H9 (cell line): ENCODE results near the gene SLC9B1. TPM values are rescaled to one million over a fixed set of nuclear protein-coding genes. Genes with fewer than 3 reads are reported as not detected.

Source experiments
- DNase-seq: peaks from one replicate; pipeline ENCODE4 v3.0.0-alpha.2; 2017
- H2AFZ ChIP-seq: one replicate; pipeline ENCODE4 v1.6.1; 2013; ENCODE audit warnings: mild to moderate bottlenecking, low read length, control low read depth, moderate library complexity
- H2AK5ac ChIP-seq: 2 replicates; pipeline ENCODE4 v1.6.1; 2013; ENCODE audit warnings: low read length, control low read depth, mixed read lengths; ENCODE audit not compliant: insufficient read length
- H2BK120ac ChIP-seq: one replicate; pipeline ENCODE4 v1.6.1; 2013; ENCODE audit warnings: low read depth, mild to moderate bottlenecking, low read length, control low read depth, inconsistent platforms; ENCODE audit not compliant: poor library complexity, severe bottlenecking
- H2BK12ac ChIP-seq: 2 replicates; pipeline ENCODE4 v1.6.1; 2013; ENCODE audit warnings: low read length, control low read depth, mixed read lengths, low read depth; ENCODE audit not compliant: insufficient read length
- H2BK15ac ChIP-seq: 2 replicates; pipeline ENCODE4 v1.6.1; 2013; ENCODE audit warnings: low read depth, low read length, control low read depth
- H2BK20ac ChIP-seq: one replicate; pipeline ENCODE4 v1.6.1; 2013; ENCODE audit warnings: low read depth, mild to moderate bottlenecking, low read length, control low read depth, inconsistent platforms; ENCODE audit not compliant: poor library complexity, severe bottlenecking
- H2BK5ac ChIP-seq: 2 replicates; pipeline ENCODE4 v1.6.1; 2013; ENCODE audit warnings: low read length, control low read depth, mixed read lengths; ENCODE audit not compliant: insufficient read length
- H3K14ac ChIP-seq: 2 replicates; pipeline ENCODE4 v1.6.1; 2013; ENCODE audit warnings: low read length, control low read depth; ENCODE audit not compliant: insufficient read depth
- H3K18ac ChIP-seq: 2 replicates; pipeline ENCODE4 v1.6.1; 2013; ENCODE audit warnings: low read depth, mild to moderate bottlenecking, mixed read lengths, low read length, control low read depth; ENCODE audit not compliant: insufficient read length
- H3K23ac ChIP-seq: 2 replicates; pipeline ENCODE4 v1.6.1; 2013; ENCODE audit warnings: low read length, control low read depth, mixed read lengths, low read depth; ENCODE audit not compliant: insufficient read length
- H3K23me2 ChIP-seq: 2 replicates; pipeline ENCODE4 v1.6.1; 2013; ENCODE audit warnings: low read depth, mild to moderate bottlenecking, mixed read lengths, low read length, control low read depth; ENCODE audit not compliant: insufficient read length, poor library complexity, severe bottlenecking
- H3K27ac ChIP-seq: 2 replicates; pipeline ENCODE4 v1.5.1; 2013; ENCODE audit warnings: low read length, control low read depth, mixed read lengths, low read depth; ENCODE audit not compliant: insufficient read length
- H3K27me3 ChIP-seq: 2 replicates; pipeline ENCODE4 v1.6.1; 2013; ENCODE audit warnings: low read length, control low read depth, inconsistent platforms; ENCODE audit not compliant: insufficient read depth
- H3K4ac ChIP-seq: 2 replicates; pipeline ENCODE4 v1.6.1; 2013; ENCODE audit warnings: low read depth, mild to moderate bottlenecking, control low read depth, inconsistent platforms, low read length, moderate library complexity
- H3K4me1 ChIP-seq: 2 replicates; pipeline ENCODE4 v1.6.1; 2013; ENCODE audit warnings: low read length, control low read depth, inconsistent platforms; ENCODE audit not compliant: insufficient read depth
- H3K4me2 ChIP-seq: 2 replicates; pipeline ENCODE4 v1.6.1; 2013; ENCODE audit warnings: low read length, control low read depth, mixed read lengths; ENCODE audit not compliant: insufficient read length, insufficient read depth
- H3K56ac ChIP-seq: 2 replicates; pipeline ENCODE4 v1.6.1; 2013; ENCODE audit warnings: low read depth, mild to moderate bottlenecking, mixed read lengths, low read length, control low read depth; ENCODE audit not compliant: insufficient read length
- H3K79me1 ChIP-seq: 2 replicates; pipeline ENCODE4 v1.6.1; 2013; ENCODE audit warnings: low read depth, mild to moderate bottlenecking, moderate library complexity, low read length, control low read depth, inconsistent platforms; ENCODE audit not compliant: insufficient read depth, poor library complexity, severe bottlenecking
- H3K79me2 ChIP-seq: 2 replicates; pipeline ENCODE4 v1.6.1; 2013; ENCODE audit warnings: low read length, control low read depth, inconsistent platforms; ENCODE audit not compliant: insufficient read depth
- H3K9ac ChIP-seq: 2 replicates; pipeline ENCODE4 v1.6.1; 2013; ENCODE audit warnings: low read length, control low read depth, mixed read lengths; ENCODE audit not compliant: insufficient read length; ENCODE audit errors: extremely low read depth
- H3K9me3 ChIP-seq: one replicate; pipeline ENCODE4 v1.6.1; 2013; ENCODE audit warnings: low read depth, low read length, inconsistent platforms; ENCODE audit not compliant: control insufficient read depth
- H3T11ph ChIP-seq: one replicate; pipeline ENCODE4 v1.6.1; 2013; ENCODE audit warnings: mild to moderate bottlenecking, low read length, control low read depth, inconsistent platforms
- H4K20me1 ChIP-seq: one replicate; pipeline ENCODE4 v1.6.1; 2013; ENCODE audit not compliant: control insufficient read depth, insufficient read length, insufficient read depth
- H4K5ac ChIP-seq: 2 replicates; pipeline ENCODE4 v1.6.1; 2013; ENCODE audit warnings: low read depth, mild to moderate bottlenecking, mixed read lengths, low read length, control low read depth; ENCODE audit not compliant: insufficient read length
- H4K8ac ChIP-seq: replicated peaks from 2 replicates; pipeline ENCODE4 v1.6.1; 2013; ENCODE audit warnings: low read length, control low read depth, mixed read lengths, low read depth; ENCODE audit not compliant: insufficient read length
- H4K91ac ChIP-seq: 2 replicates; pipeline ENCODE4 v1.6.1; 2013; ENCODE audit warnings: low read depth, mild to moderate bottlenecking, moderate library complexity, mixed read lengths, low read length, control low read depth; ENCODE audit not compliant: insufficient read length
- H3K27ac Mint-ChIP-seq, 3 experiments: 2 replicates in 2 of 3; 3 replicates in 1 of 3; pipeline ENCODE4 v1.8.0; 2020 to 2021; ENCODE audit warnings: mixed read lengths in 3 of 3, mild to moderate bottlenecking in 1 of 3, moderate library complexity in 1 of 3
- H3K27me3 Mint-ChIP-seq: 2 replicates; pipeline ENCODE4 v1.8.0; 2021; ENCODE audit warnings: low read depth, mild to moderate bottlenecking, moderate library complexity, mixed read lengths
- H3K36me3 Mint-ChIP-seq, 3 experiments: 2 replicates in 2 of 3; 3 replicates in 1 of 3; pipeline ENCODE4 v1.8.0; 2020 to 2021; ENCODE audit warnings: low read depth in 3 of 3, mixed read lengths in 3 of 3; ENCODE audit not compliant: insufficient read depth in 1 of 3
- H3K4me1 Mint-ChIP-seq, 2 experiments: 2 replicates each; pipeline ENCODE4 v1.8.0; 2020; ENCODE audit warnings: mixed read lengths in 2 of 2
- H3K4me3 Mint-ChIP-seq, 2 experiments: 2 replicates in 1 of 2; 3 replicates in 1 of 2; pipeline ENCODE4 v1.8.0; 2020 to 2021; ENCODE audit warnings: mild to moderate bottlenecking in 2 of 2, mixed read lengths in 2 of 2, moderate library complexity in 1 of 2
- H3K9me3 Mint-ChIP-seq, 2 experiments: 2 replicates in 1 of 2; 3 replicates in 1 of 2; pipeline ENCODE4 v1.8.0; 2020; ENCODE audit warnings: mild to moderate bottlenecking in 2 of 2, mixed read lengths in 2 of 2, moderate library complexity in 1 of 2
- WGBS: extraction: QIAGEN DNeasy Blood & Tissue Kit; methylation state at CpG from one replicate; pipeline ENCODE4 v1.1.7; 2013; ENCODE audit warnings: missing lambda C conversion rate, low lambda C conversion rate, mixed read lengths; ENCODE audit not compliant: insufficient read length; ENCODE audit errors: extremely low coverage; 5-methylcytosine and 5-hydroxymethylcytosine counted together
- total RNA-seq: library from RNA; stranded (reverse); gene quantifications from 2 replicates; pipeline ENCODE4 v1.2.1, GENCODE V29; 2021
- TF ChIP-seq, protein P1 (sequence below): fragments of 200-600 bp; sonication (generic); conservative IDR thresholded peaks from 3 replicates; pipeline ENCODE4 v1.8.0; 2021; ENCODE audit warnings: antibody characterized with exemption, mild to moderate bottlenecking

SLC9B1 gene
- total RNA-seq, 1 experiment from 2014 or later, result 0.59 TPM

DNA sequence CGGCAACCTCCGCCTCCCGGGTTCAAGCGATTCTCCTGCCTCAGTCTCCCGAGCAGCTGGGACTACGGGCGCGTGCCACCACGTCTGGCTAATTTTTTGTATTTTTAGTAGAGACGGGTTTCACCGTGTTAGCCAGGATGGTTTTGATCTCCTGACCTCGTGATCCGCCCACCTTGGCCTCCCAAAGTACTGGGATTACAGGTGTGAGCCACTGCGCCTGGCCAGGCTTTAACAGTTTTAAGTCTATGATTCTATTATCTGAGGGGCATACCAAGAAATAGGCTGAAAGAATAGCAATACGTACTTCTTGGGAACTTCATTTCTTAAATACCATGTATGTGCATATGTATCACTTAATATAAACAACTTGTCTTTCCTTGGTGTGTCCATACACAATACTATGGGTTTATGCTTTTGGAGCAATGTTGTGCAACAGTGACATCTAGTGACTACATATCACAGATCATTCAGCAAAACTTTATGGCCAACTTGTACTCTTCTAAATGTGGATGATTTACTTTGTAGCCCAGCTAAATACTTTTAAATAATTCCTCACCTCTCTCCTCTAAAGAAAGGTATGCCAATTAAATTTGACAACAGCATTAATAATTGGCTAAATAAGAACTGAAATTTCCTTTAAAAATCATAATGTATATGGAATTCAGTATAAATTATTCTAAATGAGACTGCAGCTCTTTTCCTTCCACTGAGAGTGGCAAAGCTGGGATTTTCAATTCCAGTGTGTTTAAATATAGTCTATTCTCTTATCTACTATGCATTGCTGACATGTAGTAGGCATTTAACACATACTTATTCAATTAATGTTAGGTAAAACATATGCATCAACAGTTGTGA, 10.4 kb downstream of the SLC9B1 start:
- H3K27me3 ChIP-seq, result no peaks in the 10 kb centered on the region
- H3T11ph ChIP-seq, result no peak overlapping the region
- no peak overlapping the region for H3K9ac ChIP-seq
- H3K27ac ChIP-seq, result no peak overlapping the region
- H4K8ac ChIP-seq, result no peak overlapping the region
- H2AFZ ChIP-seq, result no peak overlapping the region
- H3K18ac ChIP-seq, result no peak overlapping the region
- H3K79me2 ChIP-seq, result no peaks in the 10 kb centered on the region
- no peaks in the 10 kb centered on the region for H4K20me1 ChIP-seq
- H3K14ac ChIP-seq, result no peak overlapping the region
- H3K36me3 Mint-ChIP-seq, result no peaks in the 10 kb centered on the region
- H3K79me1 ChIP-seq, result no peaks in the 10 kb centered on the region
- H3K27me3 Mint-ChIP-seq, result peaks cover 1% of the 10 kb centered on the region
- H2BK120ac ChIP-seq, result no peak overlapping the region
- no peaks in the 10 kb centered on the region for H3K9me3 ChIP-seq
- H3K23ac ChIP-seq, result no peak overlapping the region
- H2AK5ac ChIP-seq, result no peak overlapping the region
- H2BK20ac ChIP-seq, result no peak overlapping the region
- no peak overlapping the region for H3K4me2 ChIP-seq
- H2BK12ac ChIP-seq, result no peak overlapping the region
- no peak overlapping the region for H4K5ac ChIP-seq
- no peak overlapping the region for H3K4ac ChIP-seq
- H2BK5ac ChIP-seq, result no peak overlapping the region
- no peak overlapping the region for H2BK15ac ChIP-seq
- H3K23me2 ChIP-seq, result no peaks in the 10 kb centered on the region
- no peak for DNase-seq
- no peak overlapping the region for H3K4me3 Mint-ChIP-seq
- no peak overlapping the region for H3K56ac ChIP-seq
- no peaks in the 10 kb centered on the region for H3K4me1 ChIP-seq
- H3K9me3 Mint-ChIP-seq, result no peaks in the 10 kb centered on the region
- TF ChIP-seq, protein P1, sequence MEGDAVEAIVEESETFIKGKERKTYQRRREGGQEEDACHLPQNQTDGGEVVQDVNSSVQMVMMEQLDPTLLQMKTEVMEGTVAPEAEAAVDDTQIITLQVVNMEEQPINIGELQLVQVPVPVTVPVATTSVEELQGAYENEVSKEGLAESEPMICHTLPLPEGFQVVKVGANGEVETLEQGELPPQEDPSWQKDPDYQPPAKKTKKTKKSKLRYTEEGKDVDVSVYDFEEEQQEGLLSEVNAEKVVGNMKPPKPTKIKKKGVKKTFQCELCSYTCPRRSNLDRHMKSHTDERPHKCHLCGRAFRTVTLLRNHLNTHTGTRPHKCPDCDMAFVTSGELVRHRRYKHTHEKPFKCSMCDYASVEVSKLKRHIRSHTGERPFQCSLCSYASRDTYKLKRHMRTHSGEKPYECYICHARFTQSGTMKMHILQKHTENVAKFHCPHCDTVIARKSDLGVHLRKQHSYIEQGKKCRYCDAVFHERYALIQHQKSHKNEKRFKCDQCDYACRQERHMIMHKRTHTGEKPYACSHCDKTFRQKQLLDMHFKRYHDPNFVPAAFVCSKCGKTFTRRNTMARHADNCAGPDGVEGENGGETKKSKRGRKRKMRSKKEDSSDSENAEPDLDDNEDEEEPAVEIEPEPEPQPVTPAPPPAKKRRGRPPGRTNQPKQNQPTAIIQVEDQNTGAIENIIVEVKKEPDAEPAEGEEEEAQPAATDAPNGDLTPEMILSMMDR, result peak; percentile 88
- H3K4me1 Mint-ChIP-seq, result no peaks in the 10 kb centered on the region
- H3K27ac Mint-ChIP-seq, result no peak overlapping the region
- no CpG with 5 or more reads among the region's 15 CpGs for WGBS
- no peak overlapping the region for H4K91ac ChIP-seq
